NCI-H2196 treated with DMSO at 0.1 percent for 48 hours (cell line): ENCODE results near the gene PLA2G12B.
"Not testable (repeated sequence)": the region's sequence is repeated elsewhere in the genome, so short reads cannot be mapped to it uniquely, and the experiment has no call there.

Experiments used
- DNase-seq: peaks from one replicate; lab custom pipeline; 2025; ENCODE audit not compliant: unreplicated experiment; lab: John Stamatoyannopoulos, UW

Gene PLA2G12B

DNA sequence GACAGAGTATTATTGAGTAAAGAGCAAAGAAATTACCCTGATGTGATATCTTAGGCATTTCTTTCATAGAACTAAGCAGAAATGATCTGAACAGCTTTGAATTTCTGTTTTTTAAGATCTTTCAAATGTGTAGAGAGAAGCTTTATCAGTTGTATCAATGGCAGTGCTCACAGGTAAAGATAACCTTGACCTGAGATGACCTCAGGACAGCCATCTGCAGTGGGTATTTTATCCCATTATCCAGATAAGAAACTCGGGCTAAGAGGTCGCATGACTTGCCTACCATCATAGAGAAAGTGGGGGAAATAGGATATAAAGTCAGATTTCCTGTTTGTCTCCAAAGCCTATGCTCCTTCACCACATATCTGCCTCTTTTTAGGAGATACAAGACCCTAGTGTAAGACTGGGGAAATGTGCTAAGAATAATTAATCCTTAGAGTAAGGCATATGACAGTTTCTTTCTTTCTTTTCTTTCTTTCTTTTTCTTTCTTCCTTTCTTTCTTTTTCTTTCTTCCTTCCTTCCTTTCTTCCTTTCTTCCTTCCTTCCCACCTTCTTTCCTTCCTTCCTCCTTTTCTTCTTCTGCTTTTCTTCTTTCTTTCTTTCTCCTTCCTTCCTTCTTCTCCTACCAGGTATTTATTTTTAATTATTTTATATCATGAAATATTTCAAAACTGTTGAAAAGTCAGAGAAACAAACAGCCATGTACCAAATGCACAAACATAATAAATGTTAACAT is 10.9 kb downstream of the PLA2G12B start:
- DNase-seq = no peak

DNA sequence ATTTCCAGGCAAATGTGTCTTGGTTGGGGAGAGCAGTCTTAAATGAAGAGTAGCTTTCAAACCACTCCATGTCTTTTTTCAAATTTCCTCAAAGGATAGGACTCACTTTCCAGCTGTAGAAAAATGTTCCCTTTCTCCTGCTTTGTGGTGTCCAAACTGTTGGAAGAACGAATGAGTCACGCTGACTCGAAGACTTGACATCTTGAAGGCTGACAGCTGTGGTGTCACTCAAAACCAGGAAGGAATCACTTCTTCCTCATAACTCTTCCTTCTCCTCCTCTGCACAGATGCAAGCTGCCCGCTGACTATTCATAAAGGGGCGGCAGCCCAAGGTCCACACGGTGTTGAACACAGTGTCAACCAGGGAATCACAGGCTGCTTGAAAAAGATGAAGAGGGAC is 19.2 kb downstream of the PLA2G12B start:
- DNase-seq = no peak

DNA sequence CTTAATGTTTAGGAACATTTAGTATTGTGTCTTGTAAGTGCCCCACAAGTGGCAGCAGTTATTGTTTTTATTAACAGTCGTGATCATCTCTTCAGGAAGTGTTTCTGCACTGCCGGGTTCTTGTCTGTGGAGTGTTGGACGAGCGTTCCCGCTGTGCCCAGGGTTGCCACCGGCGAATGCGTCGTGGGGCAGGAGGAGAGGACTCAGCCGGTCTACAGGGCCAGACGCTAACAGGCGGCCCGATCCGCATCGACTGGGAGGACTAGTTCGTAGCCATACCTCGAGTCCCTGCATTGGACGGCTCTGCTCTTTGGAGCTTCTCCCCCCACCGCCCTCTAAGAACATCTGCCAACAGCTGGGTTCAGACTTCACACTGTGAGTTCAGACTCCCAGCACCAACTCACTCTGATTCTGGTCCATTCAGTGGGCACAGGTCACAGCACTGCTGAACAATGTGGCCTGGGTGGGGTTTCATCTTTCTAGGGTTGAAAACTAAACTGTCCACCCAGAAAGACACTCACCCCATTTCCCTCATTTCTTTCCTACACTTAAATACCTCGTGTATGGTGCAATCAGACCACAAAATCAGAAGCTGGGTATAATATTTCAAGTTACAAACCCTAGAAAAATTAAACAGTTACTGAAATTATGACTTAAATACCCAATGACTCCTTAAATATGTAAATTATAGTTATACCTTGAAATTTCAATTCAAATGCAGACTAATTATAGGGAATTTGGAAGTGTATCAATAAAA is 22.2 kb downstream of the PLA2G12B start:
- no peak for DNase-seq

DNA sequence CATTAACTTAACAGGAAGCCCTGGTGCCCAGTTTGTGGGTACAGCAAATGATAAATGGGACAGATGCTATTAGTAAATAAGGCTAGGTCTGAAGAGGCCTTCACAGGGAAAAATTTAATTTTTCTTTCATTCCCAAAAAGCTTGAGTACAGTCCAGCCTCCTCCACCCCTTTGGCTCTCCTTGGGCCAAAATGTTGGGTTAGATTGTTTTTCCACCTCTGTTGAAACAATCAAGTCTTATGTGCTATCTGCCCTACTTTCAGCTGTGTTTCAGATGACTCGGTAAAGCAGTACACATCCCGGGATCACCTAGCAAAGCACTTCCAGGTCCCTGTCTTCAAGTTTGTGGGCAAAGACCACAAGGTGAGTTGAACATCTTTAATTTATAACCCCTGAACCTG is 24.3 kb downstream of the PLA2G12B start:
- no peak for DNase-seq

DNA sequence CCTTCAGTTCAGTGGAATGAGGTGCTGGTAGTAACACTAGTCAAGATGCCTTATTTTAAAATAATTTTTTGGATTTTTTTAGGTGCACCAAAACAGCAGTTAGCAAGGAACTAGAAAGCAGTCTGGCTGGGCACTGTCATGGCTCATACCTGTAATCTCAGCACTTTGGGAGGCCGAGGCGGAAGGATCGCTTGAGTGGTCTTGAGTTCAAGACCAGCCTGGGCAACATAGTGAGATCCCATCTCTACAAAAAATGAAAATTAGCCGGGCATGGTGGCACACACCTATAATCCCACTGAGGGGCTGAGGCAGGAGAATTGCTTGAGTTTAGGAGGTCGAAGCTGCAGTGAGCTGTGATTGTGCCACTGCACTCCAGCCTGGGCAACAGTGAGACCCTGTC is 25.8 kb downstream of the PLA2G12B start:
- no peak for DNase-seq

GRCh38 chr10:72927485-72927884 is 27.1 kb downstream of the PLA2G12B start:
- DNase-seq = no peak

DNA sequence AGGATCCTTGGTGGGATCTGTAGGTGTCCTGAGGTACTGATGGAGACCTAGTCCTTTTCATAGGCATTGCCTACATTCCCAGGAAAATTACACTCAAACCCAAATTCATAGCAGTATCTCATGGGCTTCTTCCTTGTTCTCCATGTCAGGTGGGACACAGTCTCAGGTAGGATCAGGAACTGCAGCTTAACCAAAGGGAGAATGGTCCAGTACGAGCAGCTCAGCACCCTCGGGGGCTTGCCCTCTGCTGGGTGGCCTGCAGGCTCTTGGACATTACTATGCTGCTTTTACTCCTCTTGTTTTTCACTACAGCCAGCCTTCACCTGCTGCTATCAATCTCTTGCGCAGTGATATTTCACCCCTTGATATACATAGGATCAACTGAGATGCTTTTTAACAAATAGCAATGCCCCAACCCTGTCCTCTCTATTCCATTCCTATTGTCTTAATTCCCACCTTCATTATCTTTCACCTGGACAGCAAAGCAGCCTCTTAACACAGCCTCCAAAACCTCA is 28.6 kb downstream of the PLA2G12B start:
- no peak for DNase-seq

- no peak for DNase-seq
Measured at GRCh38 chr10:72924351-72924750, 30.3 kb downstream of the PLA2G12B start.

DNA sequence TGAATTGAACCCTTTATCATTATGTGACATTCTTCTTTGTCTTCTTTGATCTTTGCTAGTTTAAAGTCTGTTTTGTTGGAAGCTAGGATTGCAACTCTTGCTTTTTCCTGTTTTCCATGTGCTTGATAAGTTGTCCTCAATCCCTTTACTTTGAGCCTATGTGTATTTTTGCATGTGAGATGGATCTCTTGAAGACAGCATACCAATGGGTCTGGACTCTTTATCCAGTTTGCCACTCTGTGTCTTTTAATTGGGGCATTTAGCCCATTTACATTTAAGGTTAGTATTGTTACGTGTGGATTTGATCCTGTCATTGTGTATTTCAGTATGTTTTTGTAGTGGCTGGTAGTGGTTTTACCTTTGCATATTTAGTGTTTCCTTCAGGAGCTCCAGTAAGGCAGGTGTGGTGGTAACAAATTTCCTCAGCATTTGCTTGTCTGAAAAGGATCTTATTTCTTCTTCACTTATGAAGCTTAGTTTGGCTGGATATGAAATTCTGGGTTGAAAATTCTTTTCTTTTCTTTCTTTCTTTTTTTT is 33.4 kb downstream of the PLA2G12B start:
- not testable (repeated sequence) for DNase-seq

GRCh38 chr10:72918352-72918751 is 36.3 kb downstream of the PLA2G12B start:
- DNase-seq = no peak

- not testable (repeated sequence) for DNase-seq
Measured at GRCh38 chr10:72917803-72918332, 36.7 kb downstream of the PLA2G12B start.

DNA sequence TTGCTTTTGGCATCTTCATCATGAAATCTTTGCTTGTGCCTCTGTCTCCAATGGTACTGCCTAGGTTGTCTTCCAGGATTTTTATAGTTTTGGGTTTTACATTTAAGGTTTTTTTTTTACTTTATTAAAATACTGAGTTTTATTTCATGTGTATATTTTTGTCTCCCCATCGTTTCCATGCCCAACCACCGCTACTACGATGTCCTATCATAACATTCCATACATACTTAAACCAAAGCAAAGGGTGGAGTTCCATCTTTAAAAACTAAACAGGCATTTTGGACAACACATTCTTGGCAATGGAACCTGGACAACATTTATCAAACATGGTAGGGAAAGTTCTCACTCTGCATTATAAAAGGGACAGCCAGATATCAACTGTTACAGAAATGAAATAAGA is 37.4 kb downstream of the PLA2G12B start:
- not testable (repeated sequence) for DNase-seq

DNA sequence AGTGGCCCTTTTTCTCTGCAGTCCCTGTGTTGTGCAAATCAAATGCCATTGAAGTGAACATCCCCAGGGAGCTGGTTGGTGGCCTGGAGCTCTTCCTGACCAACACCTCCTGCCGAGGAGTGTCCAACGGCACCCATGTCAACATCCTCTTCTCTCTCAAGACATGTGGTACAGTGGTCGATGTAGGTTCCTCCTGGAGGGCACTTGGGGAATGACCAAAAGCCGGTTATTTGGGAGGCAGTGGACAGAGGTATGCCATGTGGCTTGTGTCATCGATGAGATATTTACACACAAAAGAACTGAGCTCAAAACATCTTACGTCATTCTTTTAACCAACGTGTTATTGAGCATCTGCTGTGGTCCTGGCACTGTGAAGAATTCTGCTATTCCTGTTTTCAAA is 41.3 kb downstream of the PLA2G12B start:
- no peak for DNase-seq

DNA sequence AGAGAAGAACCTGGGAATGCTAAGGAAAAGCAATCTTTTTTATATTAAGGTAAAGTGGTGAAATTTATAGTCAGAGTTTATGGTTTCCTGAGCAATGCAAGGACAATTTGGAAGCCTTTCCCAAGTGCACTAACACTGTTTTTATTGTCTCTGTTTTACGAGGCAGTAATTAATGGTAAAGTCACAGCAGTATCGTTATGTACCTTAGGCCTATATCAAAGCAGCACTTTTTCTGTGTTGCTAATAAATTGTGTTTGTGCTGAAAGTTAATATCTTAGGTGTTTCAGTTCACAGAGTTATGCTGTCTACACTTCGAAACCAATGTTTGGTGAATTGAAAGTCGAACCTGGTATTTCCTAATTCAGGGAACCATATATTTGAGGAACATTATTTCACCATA is 41.9 kb downstream of the PLA2G12B start:
- no peak for DNase-seq

DNA sequence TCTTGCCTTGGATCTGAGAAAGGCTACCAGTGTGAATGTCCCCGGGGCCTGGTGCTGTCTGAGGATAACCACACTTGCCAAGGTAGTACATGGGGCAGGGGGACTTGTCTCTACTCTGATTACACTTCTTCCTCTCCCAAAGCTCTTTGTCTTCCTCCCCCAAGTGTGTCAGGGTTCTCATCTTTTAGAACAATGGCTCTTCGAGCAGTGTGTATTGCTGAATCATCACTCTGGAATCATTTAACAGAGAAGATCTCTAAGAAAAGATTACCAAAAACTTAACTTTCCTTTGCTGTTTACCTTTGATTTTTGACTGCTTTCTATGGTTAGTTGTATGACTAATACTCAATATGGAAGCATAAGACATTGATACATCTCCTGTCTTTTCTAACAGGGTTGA is 42.8 kb downstream of the PLA2G12B start:
- DNase-seq = no peak

GRCh38 chr10:72910705-72911104 is 43.9 kb downstream of the PLA2G12B start:
- no peak for DNase-seq

DNA sequence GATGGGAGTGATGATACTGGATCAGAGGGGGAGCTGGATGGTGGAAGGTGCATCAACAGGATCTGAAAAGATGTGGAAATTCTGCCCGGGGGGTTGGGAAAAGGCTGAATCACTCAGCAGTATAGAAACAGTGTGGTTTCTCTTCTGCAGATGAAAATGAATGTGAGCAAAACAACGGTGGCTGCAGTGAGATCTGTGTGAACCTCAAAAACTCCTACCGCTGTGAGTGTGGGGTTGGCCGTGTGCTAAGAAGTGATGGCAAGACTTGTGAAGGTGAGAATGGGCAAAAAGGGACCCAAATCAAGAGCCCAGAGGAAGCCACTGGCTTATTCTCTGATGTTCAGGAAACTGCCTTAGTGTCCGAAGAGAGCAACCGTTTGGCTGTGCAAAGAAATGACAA is 48.2 kb downstream of the PLA2G12B start:
- DNase-seq = no peak

- no peak for DNase-seq
Measured at GRCh38 chr10:72904806-72905205, 49.8 kb downstream of the PLA2G12B start.

GRCh38 chr10:72903941-72904446 is 50.6 kb downstream of the PLA2G12B start:
- DNase-seq = not testable (repeated sequence)

- DNase-seq = no peak
Measured at GRCh38 chr10:72899545-72899944, 55.1 kb downstream of the PLA2G12B start.

DNA sequence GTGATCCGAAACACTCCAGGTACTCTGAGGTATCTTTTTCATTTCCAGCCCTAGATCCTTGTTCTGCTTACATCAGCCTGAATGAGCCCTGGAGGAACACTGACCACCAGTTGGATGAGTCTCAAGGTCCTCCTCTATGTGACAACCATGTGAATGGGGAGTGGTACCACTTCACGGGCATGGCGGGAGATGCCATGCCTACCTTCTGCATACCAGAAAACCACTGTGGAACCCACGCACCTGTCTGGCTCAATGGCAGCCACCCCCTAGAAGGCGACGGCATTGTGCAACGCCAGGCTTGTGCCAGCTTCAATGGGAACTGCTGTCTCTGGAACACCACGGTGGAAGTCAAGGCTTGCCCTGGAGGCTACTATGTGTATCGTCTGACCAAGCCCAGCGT is 56.0 kb downstream of the PLA2G12B start:
- DNase-seq = no peak
